ENCODE data around the gene DIO3.

- TF ChIP-seq NFIC (IDR thresholded peaks at IDR 0.05), result no peak
- TF ChIP-seq TAF1 (IDR thresholded peaks at IDR 0.05; ENCODE audit: low read depth), result no peak
- TF ChIP-seq CREB1 (IDR thresholded peaks at IDR 0.05; ENCODE audit: low read depth), result no peak
- TF ChIP-seq REST (IDR thresholded peaks at IDR 0.05; ENCODE audit: low read depth), result no peak
- no peak for TF ChIP-seq USF1 (IDR thresholded peaks at IDR 0.05)
- no peak for TF ChIP-seq RAD21 (IDR thresholded peaks at IDR 0.05; ENCODE audit: low read depth)
- no peak for TF ChIP-seq CEBPB (IDR thresholded peaks at IDR 0.05)
- no peak for TF ChIP-seq ZBTB7A (IDR thresholded peaks at IDR 0.05; ENCODE audit: low read depth)
- TF ChIP-seq YY1 (IDR thresholded peaks at IDR 0.05; ENCODE audit: low read depth), result no peak
- no peak for TF ChIP-seq EGR1 (IDR thresholded peaks at IDR 0.05)
- TF ChIP-seq EP300 (IDR thresholded peaks at IDR 0.05; ENCODE audit: borderline replicate concordance), result no peak
- TF ChIP-seq TCF12 (IDR thresholded peaks at IDR 0.05; ENCODE audit: low read depth), result no peak
Observed at GRCh38 chr14:101525640-101526527, 35.4 kb upstream of the DIO3 start.
